OCI-LY1 (cell line): Measurements from ENCODE around the gene R3HCC1L.
"Not testable (repeated sequence)": the region's sequence is repeated elsewhere in the genome, so short reads cannot be mapped to it uniquely, and the experiment has no call there.

Experiments
- H2AFZ ChIP-seq: fragments of 200-600 bp; sonication (generic), shearing (Covaris generic); 2 replicates; pipeline ENCODE4 v1.6.0; 2014; ENCODE audit warnings: antibody characterized with exemption, mild to moderate bottlenecking, low read length
- H3F3A ChIP-seq: fragments of 200-600 bp; sonication (generic), shearing (Covaris generic); 2 replicates; pipeline ENCODE4 v1.6.0; 2014; ENCODE audit warnings: mild to moderate bottlenecking, antibody characterized with exemption, low read length, moderate library complexity; ENCODE audit not compliant: insufficient read depth
- H3K27ac ChIP-seq: fragments of 200-600 bp; sonication (generic); 2 replicates; pipeline ENCODE4 v1.5.1; 2014; ENCODE audit warnings: low read length, mixed run types, mild to moderate bottlenecking, low read depth; ENCODE audit not compliant: poor library complexity, severe bottlenecking
- H3K27me3 ChIP-seq: fragments of 200-600 bp; sonication (generic); 2 replicates; pipeline ENCODE4 v1.6.0; 2014; ENCODE audit warnings: antibody characterized with exemption, mild to moderate bottlenecking, low read length, moderate library complexity; ENCODE audit not compliant: insufficient read depth
- H3K36me3 ChIP-seq: fragments of 200-600 bp; sonication (generic); 2 replicates; pipeline ENCODE4 v1.6.1; 2014; ENCODE audit warnings: mild to moderate bottlenecking, antibody characterized with exemption, low read length, moderate library complexity, mixed read lengths; ENCODE audit not compliant: insufficient read depth
- H3K4me1 ChIP-seq: fragments of 200-600 bp; sonication (generic); 2 replicates; pipeline ENCODE4 v1.5.1; 2014; ENCODE audit warnings: mild to moderate bottlenecking, low read length, moderate library complexity; ENCODE audit not compliant: insufficient read depth, severe bottlenecking
- H3K4me2 ChIP-seq: fragments of 200-600 bp; sonication (generic), shearing (Covaris generic); 2 replicates; pipeline ENCODE4 v1.6.1; 2014; ENCODE audit warnings: low read length
- H3K4me3 ChIP-seq: fragments of 200-600 bp; sonication (generic); 2 replicates; pipeline ENCODE4 v1.5.1; 2014; ENCODE audit warnings: low read length, low read depth, mild to moderate bottlenecking, mixed read lengths; ENCODE audit not compliant: poor library complexity, severe bottlenecking
- H3K79me2 ChIP-seq: fragments of 200-600 bp; shearing (Covaris generic); 2 replicates; pipeline ENCODE4 v1.6.1; 2016; ENCODE audit warnings: mixed run types, low read length, mixed read lengths; ENCODE audit not compliant: insufficient read depth
- H3K9ac ChIP-seq: fragments of 200-600 bp; sonication (generic), shearing (Covaris generic); 2 replicates; pipeline ENCODE4 v1.6.1; 2014; ENCODE audit warnings: mild to moderate bottlenecking, low read length, mixed read lengths
- H3K9me2 ChIP-seq: fragments of 200-600 bp; sonication (generic), shearing (Covaris generic); 2 replicates; pipeline ENCODE4 v1.6.1; 2014; ENCODE audit warnings: low read depth, mild to moderate bottlenecking, low read length, mixed read lengths
- H3K9me3 ChIP-seq: fragments of 200-600 bp; shearing (Covaris generic); 2 replicates; pipeline ENCODE4 v1.6.1; 2014; ENCODE audit warnings: low read length, mixed read lengths
- H4K20me1 ChIP-seq: fragments of 200-600 bp; sonication (generic), shearing (Covaris generic); 2 replicates; pipeline ENCODE4 v1.6.0; 2016; ENCODE audit warnings: mild to moderate bottlenecking, low read length; ENCODE audit not compliant: insufficient read depth
- CTCF ChIP-seq: fragments of 200-600 bp; sonication (generic), shearing (Covaris generic); IDR thresholded peaks from 2 replicates; pipeline ENCODE4 v1.5.1; 2017; ENCODE audit warnings: mild to moderate bottlenecking, antibody characterized with exemption, low read length, moderate library complexity, mixed read lengths
- EZH2 ChIP-seq: fragments of 200-600 bp; sonication (generic), shearing (Covaris generic); IDR thresholded peaks from 2 replicates; pipeline ENCODE4 v1.8.0; 2017; ENCODE audit warnings: borderline replicate concordance, mixed run types, mild to moderate bottlenecking, antibody characterized with exemption, low read length, moderate library complexity, mixed read lengths

Gene R3HCC1L

GRCh38 chr10:98149858-98150257 lies 15.4 kb downstream of the R3HCC1L start:
- H3K36me3 ChIP-seq = peaks cover 16% of the 10 kb centered on the region
- H3K27me3 ChIP-seq = no peaks in the 10 kb centered on the region
- no peak overlapping the region for H3K27ac ChIP-seq
- TF ChIP-seq EZH2 (no peak), CTCF (no peak)
- no peaks in the 10 kb centered on the region for H3K9me2 ChIP-seq
- no peak overlapping the region for H3K4me2 ChIP-seq
- H3K4me3 ChIP-seq = no peak overlapping the region
- H3K9me3 ChIP-seq = no peaks in the 10 kb centered on the region; the same call in 1 of the 2 replicates
- H2AFZ ChIP-seq = no peak overlapping the region
- no peak overlapping the region for H3K9ac ChIP-seq
- H4K20me1 ChIP-seq = no peaks in the 10 kb centered on the region
- peaks cover 74% of the 10 kb centered on the region for H3K79me2 ChIP-seq
- no peaks in the 10 kb centered on the region for H3F3A ChIP-seq
- H3K4me1 ChIP-seq = no peaks in the 10 kb centered on the region

- Histone ChIP-seq H3K27ac (no peak overlapping the region), H3K4me3 (no peak overlapping the region), H3K9me3 (no peaks in the 10 kb centered on the region; the same call in 1 of the 2 replicates), H3K4me2 (no peak overlapping the region), H4K20me1 (no peaks in the 10 kb centered on the region), H3F3A (no peaks in the 10 kb centered on the region), H3K36me3 (peaks cover 16% of the 10 kb centered on the region), H2AFZ (no peak overlapping the region), H3K9ac (no peak overlapping the region), H3K27me3 (no peaks in the 10 kb centered on the region), H3K9me2 (no peaks in the 10 kb centered on the region), H3K4me1 (no peaks in the 10 kb centered on the region), H3K79me2 (peaks cover 74% of the 10 kb centered on the region)
- no peak for TF ChIP-seq CTCF
- TF ChIP-seq EZH2 = no peak
These were observed 16.1 kb downstream of the R3HCC1L start for GRCh38 chr10:98150544-98150943.

- H3K4me1 ChIP-seq, H3K4me2 ChIP-seq, H3F3A ChIP-seq, H3K27me3 ChIP-seq, H3K9ac ChIP-seq, H4K20me1 ChIP-seq, H3K9me3 ChIP-seq, H3K4me3 ChIP-seq, H3K9me2 ChIP-seq, H2AFZ ChIP-seq, H3K27ac ChIP-seq: not testable (repeated sequence)
- H3K36me3 ChIP-seq = peaks cover 26% of the 10 kb centered on the region
- peaks cover 67% of the 10 kb centered on the region for H3K79me2 ChIP-seq
These were observed 18.3 kb downstream of the R3HCC1L start for GRCh38 chr10:98152778-98153177.

GRCh38 chr10:98153213-98153958 lies 18.9 kb downstream of the R3HCC1L start:
- H3K4me3 ChIP-seq, H3K4me2 ChIP-seq, H3K9me2 ChIP-seq, H3K9ac ChIP-seq, H3K4me1 ChIP-seq, H3K9me3 ChIP-seq, H3F3A ChIP-seq, H2AFZ ChIP-seq, H3K27me3 ChIP-seq, H3K27ac ChIP-seq, H4K20me1 ChIP-seq: not testable (repeated sequence)
- Histone ChIP-seq H3K79me2 (peaks cover 63% of the 10 kb centered on the region), H3K36me3 (peaks cover 26% of the 10 kb centered on the region)
